HG02884 (cell line): ENCODE data around the gene EFCAB9.
"Not testable (repeated sequence)": the region's sequence is repeated elsewhere in the genome, so short reads cannot be mapped to it uniquely, and the experiment has no call there.

ENCODE experiments used
- ATAC-seq: cut with Tn5 transposase; IDR thresholded peaks from one replicate; pipeline ENCODE4 v1.9.1; 2021; ENCODE audit warnings: mild to moderate bottlenecking, moderate library complexity; ENCODE audit not compliant: unreplicated experiment

Gene EFCAB9

GRCh38 chr5:172193872-172194271 is at the start of gene EFCAB9:
EFCAB9 (plus strand) TSS chr5:172194172; CDS start chr5:172194173, 1 bp downstream.
- ATAC-seq: no peak

GRCh38 chr5:172144291-172144815 is 49.6 kb upstream of the EFCAB9 start:
- ATAC-seq: peak; percentile 78

- no peak for ATAC-seq
These were observed 48.8 kb upstream of the EFCAB9 start for GRCh38 chr5:172144931-172145869.

GRCh38 chr5:172145870-172146747 is 47.9 kb upstream of the EFCAB9 start:
- no peak for ATAC-seq

- no peak for ATAC-seq
These were observed 47.3 kb upstream of the EFCAB9 start for GRCh38 chr5:172146748-172147092.

DNA sequence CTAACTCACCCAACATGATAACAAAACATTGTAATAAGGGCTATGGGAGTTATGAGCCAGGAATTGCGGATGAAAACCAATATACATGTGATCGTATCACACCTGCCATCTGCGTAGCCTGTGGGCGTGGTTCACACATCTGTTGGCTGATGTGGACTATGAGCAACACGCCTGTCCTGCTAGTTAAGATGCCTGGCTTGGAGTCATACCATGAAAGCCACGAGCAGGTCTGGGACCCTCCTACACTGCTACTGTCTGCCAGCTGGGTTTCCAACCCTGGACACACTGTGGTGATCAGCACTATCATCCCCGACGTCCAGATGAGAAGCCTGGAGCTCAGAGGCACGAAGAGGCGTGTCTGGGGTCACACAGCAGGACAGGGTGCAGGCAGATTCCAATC is 46.1 kb upstream of the EFCAB9 start:
- no peak for ATAC-seq

GRCh38 chr5:172148381-172148780 is 45.6 kb upstream of the EFCAB9 start:
- no peak for ATAC-seq

- ATAC-seq: no peak
These were observed 44.9 kb upstream of the EFCAB9 start for GRCh38 chr5:172149073-172149472.

GRCh38 chr5:172149481-172149880 is 44.5 kb upstream of the EFCAB9 start:
- ATAC-seq: not testable (repeated sequence)

- ATAC-seq: peak; percentile 49
These were observed 43.2 kb upstream of the EFCAB9 start for GRCh38 chr5:172150514-172151425.

GRCh38 chr5:172151661-172152210 is 42.2 kb upstream of the EFCAB9 start:
- no peak for ATAC-seq

GRCh38 chr5:172153695-172154094 is 40.3 kb upstream of the EFCAB9 start:
- ATAC-seq: no peak

- not testable (repeated sequence) for ATAC-seq
These were observed 38.9 kb upstream of the EFCAB9 start for GRCh38 chr5:172155101-172155500.

GRCh38 chr5:172156541-172156994 is 37.4 kb upstream of the EFCAB9 start:
- ATAC-seq: no peak

GRCh38 chr5:172159016-172159415 is 35.0 kb upstream of the EFCAB9 start:
- no peak for ATAC-seq

GRCh38 chr5:172160506-172160905 is 33.5 kb upstream of the EFCAB9 start:
- ATAC-seq: no peak

DNA sequence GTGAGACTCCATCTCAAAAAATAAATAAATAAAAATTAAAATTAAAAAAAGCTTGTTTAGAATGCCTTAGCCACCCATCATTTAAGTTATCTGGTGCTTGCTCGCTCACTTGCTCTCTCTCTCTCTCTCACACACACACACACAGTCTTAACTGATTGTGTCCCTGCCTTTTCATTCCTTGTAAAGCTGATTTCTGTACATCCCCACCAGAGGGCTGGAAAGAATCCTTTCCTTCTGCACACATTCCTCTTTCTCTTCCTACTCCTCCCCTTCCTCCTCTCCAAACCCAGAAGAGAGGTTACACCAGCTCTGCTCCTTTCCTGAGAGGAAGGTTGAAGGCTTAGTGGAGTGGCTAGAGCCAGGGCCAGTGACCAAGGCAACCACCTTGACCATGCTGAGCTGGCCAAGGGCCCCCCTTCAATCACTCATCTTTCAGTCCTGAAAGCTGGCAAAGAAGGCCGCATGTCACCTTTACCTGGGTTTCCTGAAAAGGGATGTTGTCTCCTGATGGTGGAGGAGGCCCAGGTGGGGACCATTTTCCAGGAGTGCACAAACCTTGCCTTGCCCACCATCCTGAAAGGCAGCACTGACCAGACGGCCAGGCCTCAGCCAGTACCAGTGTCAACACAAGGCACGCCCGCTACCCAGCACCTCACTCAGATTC is 31.5 kb upstream of the EFCAB9 start:
- ATAC-seq: no peak

DNA sequence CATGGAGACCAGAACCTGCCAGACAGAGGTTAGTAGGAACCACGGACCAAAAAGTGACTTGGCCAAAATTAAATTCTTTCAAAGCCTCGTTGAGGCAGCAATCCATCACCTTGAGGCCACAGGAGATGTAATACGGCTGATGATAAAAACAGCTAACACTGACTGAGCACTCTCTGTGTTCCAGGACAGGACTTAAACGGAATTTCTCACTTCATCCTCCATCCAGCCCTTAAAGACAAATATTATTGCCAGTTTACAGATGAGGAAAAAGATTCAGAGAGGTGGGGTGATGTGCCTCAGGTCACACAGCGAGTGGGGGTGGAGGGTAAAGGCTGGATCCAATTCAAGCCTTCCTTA is 31.0 kb upstream of the EFCAB9 start:
- ATAC-seq: no peak

GRCh38 chr5:172163346-172163745 is 30.6 kb upstream of the EFCAB9 start:
- no peak for ATAC-seq
